ENCODE results near the gene KLF6.

- no peak for TF ChIP-seq CTCF (IDR thresholded peaks at IDR 0.05)
- TF ChIP-seq POLR2A (IDR thresholded peaks at IDR 0.05) = no peak
Observed at GRCh38 chr10:3787816-3788215, 2.8 kb upstream of the KLF6 start.

All from heart left ventricle (tissue), 13 donors.